ENCODE data around the gene RAB11FIP2.

RAB11FIP2 gene

GRCh38 chr10:118033905-118034304 is 12.8 kb downstream of the RAB11FIP2 start:
- no peak for DNase-seq

GRCh38 chr10:118032564-118032963 is 14.2 kb downstream of the RAB11FIP2 start:
- no peak for DNase-seq

- DNase-seq, result no peak
Measured at GRCh38 chr10:118031351-118032075, 15.2 kb downstream of the RAB11FIP2 start.

- DNase-seq, result no peak
Measured at GRCh38 chr10:118028619-118029018, 18.1 kb downstream of the RAB11FIP2 start.

- DNase-seq, result no peak
Measured at GRCh38 chr10:118027397-118027796, 19.3 kb downstream of the RAB11FIP2 start.

- DNase-seq, result no peak
Measured at GRCh38 chr10:118026936-118027335, 19.8 kb downstream of the RAB11FIP2 start.

- DNase-seq, result no peak
Measured at GRCh38 chr10:118020365-118020764, 26.4 kb downstream of the RAB11FIP2 start.

GRCh38 chr10:118017850-118018249 is 28.9 kb downstream of the RAB11FIP2 start:
- no peak for DNase-seq

- no peak for DNase-seq
Measured at GRCh38 chr10:118017071-118017740, 29.5 kb downstream of the RAB11FIP2 start.

GRCh38 chr10:118012952-118013525 is 33.7 kb downstream of the RAB11FIP2 start:
- DNase-seq, result no peak

- DNase-seq, result no peak
Measured at GRCh38 chr10:118007773-118008172, 39.0 kb downstream of the RAB11FIP2 start.

GRCh38 chr10:118003126-118003525 is 43.6 kb downstream of the RAB11FIP2 start:
- no peak for DNase-seq

- DNase-seq, result no peak
Measured at GRCh38 chr10:118002581-118002980, 44.2 kb downstream of the RAB11FIP2 start.

- DNase-seq, result no peak
Measured at GRCh38 chr10:117997673-117998072, 49.1 kb downstream of the RAB11FIP2 start.

- DNase-seq, result no peak
Measured at GRCh38 chr10:117996709-117997108, 50.0 kb downstream of the RAB11FIP2 start.

- no peak for DNase-seq
Measured at GRCh38 chr10:117994771-117995170, 52.0 kb downstream of the RAB11FIP2 start.

GRCh38 chr10:117993166-117993565 is 53.6 kb downstream of the RAB11FIP2 start:
- DNase-seq, result no peak

- no peak for DNase-seq
Measured at GRCh38 chr10:117991701-117992100, 55.0 kb downstream of the RAB11FIP2 start.

- no peak for DNase-seq
Measured at GRCh38 chr10:117989962-117990361, 56.8 kb downstream of the RAB11FIP2 start.

GRCh38 chr10:117988814-117989213 is 57.9 kb downstream of the RAB11FIP2 start:
- no peak for DNase-seq

GRCh38 chr10:117987244-117987909 is 59.4 kb downstream of the RAB11FIP2 start:
- no peak for DNase-seq

GRCh38 chr10:117983961-117984360 is 62.8 kb downstream of the RAB11FIP2 start:
- DNase-seq, result no peak
